H1 (cell line): ENCODE data around the gene LCORL. TPM values are rescaled to one million over a fixed set of nuclear protein-coding genes. Genes with fewer than 3 reads are reported as not detected.

Experiments used
- CTCF ChIA-PET: fragments of 300-600 bp; sonication (Branson Sonifier 250); formaldehyde crosslinking; loops from one replicate; lab custom pipeline; 2021; ENCODE audit not compliant: partially characterized antibody; lab: Charles Lee
- POLR2A ChIA-PET: fragments of 300-600 bp; sonication (Branson Sonifier 250); formaldehyde crosslinking; loops from one replicate; lab custom pipeline; 2021; ENCODE audit warnings: inconsistent platforms; ENCODE audit not compliant: partially characterized antibody; lab: Charles Lee
- DNase-seq, 2 experiments: peaks; one replicate each; pipeline versions ENCODE4 v3.0.0 to v3.0.0-alpha.2; 2010 to 2022; ENCODE audit warnings: low spot score in 2 of 2, low read depth in 1 of 2, mixed read lengths in 1 of 2
- FAIRE-seq: peaks from 2 replicates; lab custom pipeline; 2011; peaks lifted over from hg19 to GRCh38; lab: Jason Lieb, UNC
- H2AFZ ChIP-seq: 2 replicates; pipeline ENCODE4 v1.8.1; 2012; ENCODE audit warnings: low read length, inconsistent platforms
- H2AK5ac ChIP-seq: 2 replicates; pipeline ENCODE4 v1.6.1; 2013; ENCODE audit warnings: low read depth, low read length
- H2BK120ac ChIP-seq: replicated peaks from 2 replicates; pipeline ENCODE3; 2013; ENCODE audit warnings: low read depth, low read length, inconsistent platforms
- H2BK12ac ChIP-seq: 2 replicates; pipeline ENCODE4 v1.6.1; 2013; ENCODE audit warnings: low read depth, low read length
- H2BK15ac ChIP-seq: 2 replicates; pipeline ENCODE4 v1.6.1; 2013; ENCODE audit warnings: low read length
- H2BK20ac ChIP-seq: 2 replicates; pipeline ENCODE4 v1.6.1; 2013; ENCODE audit warnings: low read length
- H2BK5ac ChIP-seq: 2 replicates; pipeline ENCODE4 v1.6.1; 2013; ENCODE audit warnings: low read depth, low read length
- H3K14ac ChIP-seq: 2 replicates; pipeline ENCODE4 v1.6.1; 2013; ENCODE audit warnings: inconsistent platforms; ENCODE audit not compliant: insufficient read length
- H3K18ac ChIP-seq: 2 replicates; pipeline ENCODE4 v1.6.1; 2013; ENCODE audit warnings: low read length; ENCODE audit errors: extremely low read depth
- H3K23ac ChIP-seq: 2 replicates; pipeline ENCODE4 v1.6.1; 2013; ENCODE audit warnings: inconsistent platforms; ENCODE audit not compliant: insufficient read length
- H3K23me2 ChIP-seq: 2 replicates; pipeline ENCODE4 v1.6.1; 2013; ENCODE audit warnings: low read depth, low read length
- H3K27ac ChIP-seq: 2 replicates; pipeline ENCODE4 v1.6.1; 2011; ENCODE audit warnings: low read depth, low read length, inconsistent platforms
- H3K27me3 ChIP-seq, 4 experiments: replicated peaks in 1 of 4; 1 replicate in 1 of 4; 2 replicates in 3 of 4; pipeline versions ENCODE4 v1.6.1 to v1.8.1; 2011 to 2013; ENCODE audit warnings: low read length in 3 of 4, mild to moderate bottlenecking in 3 of 4, inconsistent platforms in 2 of 4, mixed read lengths in 2 of 4, moderate library complexity in 1 of 4; ENCODE audit not compliant: control insufficient read depth in 3 of 4, insufficient read depth in 3 of 4; ENCODE audit errors: extremely low read depth in 1 of 4
- H3K36me3 ChIP-seq, 4 experiments: 2 replicates each; pipeline versions ENCODE4 v1.6.1 to v1.8.1; 2011 to 2013; ENCODE audit warnings: mild to moderate bottlenecking in 4 of 4, low read length in 3 of 4, moderate library complexity in 2 of 4, control low read depth in 1 of 4, inconsistent platforms in 1 of 4; ENCODE audit not compliant: insufficient read depth in 4 of 4, control insufficient read depth in 2 of 4
- H3K4ac ChIP-seq: replicated peaks from 2 replicates; pipeline ENCODE3; 2013; ENCODE audit warnings: low read length, low read depth, mixed read lengths, inconsistent platforms; ENCODE audit not compliant: insufficient read length
- H3K4me1 ChIP-seq, 4 experiments: replicated peaks in 1 of 4; 1 replicate in 1 of 4; 2 replicates in 3 of 4; pipeline versions ENCODE4 v1.6.1 to v1.8.1; 2011 to 2013; ENCODE audit warnings: low read length in 3 of 4, inconsistent platforms in 2 of 4, mixed read lengths in 1 of 4; ENCODE audit not compliant: insufficient read depth in 4 of 4, control insufficient read depth in 3 of 4
- H3K4me2 ChIP-seq, 2 experiments: 2 replicates each; pipeline versions ENCODE4 v1.6.1 to v1.8.1; 2011 to 2013; ENCODE audit warnings: low read depth in 2 of 2, low read length in 2 of 2, control low read depth in 1 of 2, inconsistent platforms in 1 of 2, mild to moderate bottlenecking in 1 of 2; ENCODE audit not compliant: insufficient read depth in 1 of 2
- H3K4me3 ChIP-seq, 4 experiments: fragments of 200-600, 300-600 bp in 1 of 4; sonication (generic), shearing (Covaris generic), sonication (Bioruptor Twin) in 1 of 4; 2 replicates each; pipeline versions ENCODE4 v1.5.1 to v1.8.1; 2011 to 2016; ENCODE audit warnings: low read length in 4 of 4, low read depth in 3 of 4, control low read depth in 2 of 4, inconsistent platforms in 2 of 4, mild to moderate bottlenecking in 2 of 4, mixed read lengths in 1 of 4, moderate library complexity in 1 of 4; ENCODE audit not compliant: insufficient read depth in 2 of 4; ENCODE audit errors: extremely low read depth in 1 of 4
- H3K56ac ChIP-seq: replicated peaks from 2 replicates; pipeline ENCODE3; 2013; ENCODE audit warnings: low read depth, mild to moderate bottlenecking, mixed read lengths, low read length, inconsistent platforms; ENCODE audit not compliant: insufficient read length
- H3K79me1 ChIP-seq: 2 replicates; pipeline ENCODE4 v1.6.1; 2013; ENCODE audit warnings: low read depth, low read length, control low read depth
- H3K79me2 ChIP-seq, 2 experiments: 2 replicates each; pipeline versions ENCODE4 v1.6.1 to v1.8.1; 2012 to 2013; ENCODE audit warnings: low read length in 2 of 2, mild to moderate bottlenecking in 2 of 2, inconsistent platforms in 1 of 2; ENCODE audit not compliant: insufficient read depth in 2 of 2, control insufficient read depth in 1 of 2
- H3K9ac ChIP-seq, 4 experiments: replicated peaks in 1 of 4; 1 replicate in 1 of 4; 2 replicates in 3 of 4; pipeline versions ENCODE4 v1.6.1 to v1.8.1; 2011 to 2013; ENCODE audit warnings: low read depth in 3 of 4, low read length in 3 of 4, control low read depth in 2 of 4, mild to moderate bottlenecking in 2 of 4, moderate library complexity in 2 of 4, inconsistent platforms in 1 of 4; ENCODE audit errors: extremely low read depth in 1 of 4
- H3K9me3 ChIP-seq, 2 experiments: 2 replicates each; pipeline versions ENCODE4 v1.6.1 to v1.8.1; 2012 to 2013; ENCODE audit warnings: mild to moderate bottlenecking in 2 of 2, moderate library complexity in 2 of 2, control low read depth in 1 of 2, inconsistent platforms in 1 of 2, low read depth in 1 of 2, low read length in 1 of 2, mixed read lengths in 1 of 2; ENCODE audit not compliant: insufficient read depth in 2 of 2
- H4K20me1 ChIP-seq, 2 experiments: replicated peaks in 1 of 2; 2 replicates each; pipeline versions ENCODE3 to v1.8.1; 2011 to 2013; ENCODE audit warnings: inconsistent platforms in 2 of 2, low read length in 2 of 2, mild to moderate bottlenecking in 1 of 2; ENCODE audit not compliant: insufficient read depth in 2 of 2, control insufficient read depth in 1 of 2
- H4K5ac ChIP-seq: 2 replicates; pipeline ENCODE4 v1.6.1; 2013; ENCODE audit warnings: low read length, low read depth, mixed read lengths, inconsistent platforms; ENCODE audit not compliant: insufficient read length
- H4K8ac ChIP-seq: 2 replicates; pipeline ENCODE4 v1.8.0; 2013; ENCODE audit warnings: mild to moderate bottlenecking, moderate library complexity, low read length, inconsistent platforms; ENCODE audit not compliant: insufficient read depth; ENCODE audit errors: extremely low read depth
- H4K91ac ChIP-seq: replicated peaks from 2 replicates; pipeline ENCODE3; 2013; ENCODE audit warnings: low read length, mixed read lengths, inconsistent platforms; ENCODE audit not compliant: insufficient read length
- BACH1 ChIP-seq: IDR thresholded peaks from 2 replicates; pipeline ENCODE4 v1.6.1; 2012; ENCODE audit warnings: low read length, improper control_type of control experiment
- KDM5A ChIP-seq: fragments of 200-600 bp; IDR thresholded peaks from 2 replicates; pipeline ENCODE4 v1.7.1; 2012; ENCODE audit warnings: mild to moderate bottlenecking, low read length, inconsistent platforms, mixed read lengths
- WGBS, 2 experiments: shearing (Covaris generic) in 1 of 2; methylation state at CpG; one replicate each; pipeline versions ENCODE4 v1.1.6 to v1.1.7; 2013 to 2015; ENCODE audit warnings: low lambda C conversion rate in 2 of 2, mixed read lengths in 2 of 2, inconsistent platforms in 1 of 2, low coverage in 1 of 2, missing lambda C conversion rate in 1 of 2; ENCODE audit not compliant: insufficient replicate concordance in 2 of 2, insufficient coverage in 1 of 2, insufficient read length in 1 of 2; ENCODE audit errors: extremely low coverage in 1 of 2, missing lambda C conversion rate in 1 of 2; 5-methylcytosine and 5-hydroxymethylcytosine counted together
- polyA plus RNA-seq, 7 experiments: library from polyadenylated mRNA; depleted of rRNA in 3 of 7; stranded (reverse) in 5 of 7; unstranded in 2 of 7; fragments of >200 nt in 5 of 7; fragments of 200-250 nt in 2 of 7; gene quantifications; 1 replicate in 5 of 7; 2 replicates in 1 of 7; 4 replicates in 1 of 7; pipeline versions ENCODE4 v1.2.1 to v1.2.3, GENCODE V29; 2011 to 2013; ENCODE audit warnings: missing spikeins in 2 of 7, mixed read lengths in 2 of 7
- total RNA-seq: library from RNA; stranded (reverse); fragmentation: NEBNext Ultra II Directional; extraction: Animal tissue kit (Norgen Biotek cat#: 25700); gene quantifications from 2 replicates; pipeline ENCODE4 v1.2.1, GENCODE V29; 2021

LCORL gene
- total and polyA plus RNA-seq, 2 of the 8 experiments (the other 6 are each of a cell fraction or from before 2014, with no cell fraction given): 2.2 to 19.2 TPM

- H3K27me3 ChIP-seq: no peaks in the 10 kb centered on the region
- H2AFZ ChIP-seq: no peak overlapping the region
- CTCF ChIA-PET: interaction anchor here (0.6 to 1.5 kb wide), 2 partner anchors 191 to 492 kb away, joined by 3 to 4 read pairs; no protein-coding TSS in a partner anchor
- no peak overlapping the region for H3K4ac ChIP-seq
- DNase-seq: no peak
- peaks cover 0 to 5% (median 1%) of the 10 kb centered on the region in 4 experiments; a peak in 1 of 7 replicates for H3K4me1 ChIP-seq
- no peak overlapping the region for H2BK15ac ChIP-seq
- no peak overlapping the region for H2BK5ac ChIP-seq
- peaks cover 0 to 3% (median 0%) of the 10 kb centered on the region in 4 experiments; a peak in 2 of 8 replicates for H3K36me3 ChIP-seq
- H2BK20ac ChIP-seq: no peak overlapping the region
- no peak overlapping the region for H3K4me2 ChIP-seq
- H2AK5ac ChIP-seq: no peak overlapping the region
- no peak overlapping the region for H2BK120ac ChIP-seq
- no peak overlapping the region for H3K18ac ChIP-seq
- no peak overlapping the region for H3K27ac ChIP-seq
- no peaks in the 10 kb centered on the region for H3K79me1 ChIP-seq
- no peak overlapping the region for H4K91ac ChIP-seq
- H3K23ac ChIP-seq: no peak overlapping the region
- no peaks in the 10 kb centered on the region for H4K20me1 ChIP-seq
- FAIRE-seq: no peak
- H4K5ac ChIP-seq: no peak overlapping the region
- H3K14ac ChIP-seq: no peak overlapping the region
- no peak overlapping the region for H3K9ac ChIP-seq
- no peaks in the 10 kb centered on the region for H3K9me3 ChIP-seq
- H3K4me3 ChIP-seq: no peak overlapping the region
- H3K56ac ChIP-seq: no peak overlapping the region
- no peak overlapping the region for H4K8ac ChIP-seq
- POLR2A ChIA-PET: no interaction called here
- no peaks in the 10 kb centered on the region for H3K23me2 ChIP-seq
- H3K79me2 ChIP-seq: no peaks in the 10 kb centered on the region
- 81% methylated on average over 2 of the region's 2 CpGs; no CpG with 5 or more reads in 1 of the 2 experiments for WGBS, 2 experiments
- H2BK12ac ChIP-seq: no peak overlapping the region
- TF ChIP-seq KDM5A (no peak), BACH1 (no peak)
These were observed 137.0 kb downstream of the LCORL start for GRCh38 chr4:17884511-17884910.
